Esophagus (tissue), 2 donors: Measurements from ENCODE around the gene SAP30L. TPM values are rescaled to one million over a fixed set of nuclear protein-coding genes. Genes with fewer than 3 reads are reported as not detected.

ENCODE experiments used
- H3K27ac ChIP-seq, 2 donors: one replicate each; pipeline ENCODE4 v1.5.1; 2013; ENCODE audit warnings: low read depth in 2 of 2, mild to moderate bottlenecking in 2 of 2, inconsistent platforms in 1 of 2, low read length in 1 of 2, moderate library complexity in 1 of 2
- H3K27me3 ChIP-seq, 2 donors: one replicate each; pipeline ENCODE4 v1.6.1; 2013; ENCODE audit warnings: low read length in 2 of 2, control low read depth in 1 of 2, mild to moderate bottlenecking in 1 of 2; ENCODE audit not compliant: insufficient read depth in 2 of 2, control insufficient read depth in 1 of 2
- H3K36me3 ChIP-seq, 2 donors: one replicate each; pipeline ENCODE4 v1.6.1; 2013; ENCODE audit warnings: low read length in 1 of 2; ENCODE audit not compliant: control insufficient read depth in 2 of 2, insufficient read depth in 2 of 2
- H3K4me1 ChIP-seq, 2 donors: one replicate each; pipeline ENCODE4 v1.6.1; 2013; ENCODE audit warnings: low read length in 1 of 2; ENCODE audit not compliant: control insufficient read depth in 2 of 2, insufficient read depth in 2 of 2
- H3K4me3 ChIP-seq, 2 donors: one replicate each; pipeline ENCODE4 v1.5.1; 2013; ENCODE audit warnings: low read length in 2 of 2, mild to moderate bottlenecking in 2 of 2, low read depth in 1 of 2, moderate library complexity in 1 of 2
- H3K9me3 ChIP-seq, 2 donors: one replicate each; pipeline ENCODE4 v1.6.1; 2013; ENCODE audit warnings: mild to moderate bottlenecking in 2 of 2, low read depth in 1 of 2, low read length in 1 of 2, moderate library complexity in 1 of 2; ENCODE audit not compliant: control insufficient read depth in 2 of 2, insufficient read depth in 1 of 2
- WGBS, 2 donors: extraction: QIAGEN DNeasy Blood & Tissue Kit; methylation state at CpG; one replicate each; pipeline ENCODE4 v1.1.7; 2013; 5-methylcytosine and 5-hydroxymethylcytosine counted together
- polyA plus RNA-seq, 2 donors: library from polyadenylated mRNA; stranded (reverse); fragments of 200-250 nt; gene quantifications; one replicate each; pipeline ENCODE4 v1.2.3, GENCODE V29; 2013
- donor health status: healthy with polysubstance abuse.
- donor health status: Bipolar disorder and iron deficiency.

SAP30L gene
- polyA plus RNA-seq, 2 donors: 11.8 to 16.3 TPM

- Histone ChIP-seq H3K27ac (no peak overlapping the region), H3K9me3 (no peaks in the 10 kb centered on the region), H3K4me3 (no peak overlapping the region), H3K4me1 (no peaks in the 10 kb centered on the region), H3K27me3 (no peaks in the 10 kb centered on the region), H3K36me3 (no peaks in the 10 kb centered on the region)
- 57 to 67% methylated on average over 1 of the region's 1 CpG for WGBS, 2 donors
Measured at GRCh38 chr5:154498591-154498990, 52.8 kb downstream of the SAP30L start.

- 80 to 93% methylated on average over 2 of the region's 2 CpGs for WGBS, 2 donors
- Histone ChIP-seq H3K4me1 (no peaks in the 10 kb centered on the region), H3K27me3 (no peaks in the 10 kb centered on the region), H3K36me3 (no peaks in the 10 kb centered on the region), H3K4me3 (no peak overlapping the region), H3K27ac (no peak overlapping the region), H3K9me3 (no peaks in the 10 kb centered on the region)
Measured at GRCh38 chr5:154498994-154499393, 53.2 kb downstream of the SAP30L start.

- H3K4me1 ChIP-seq: no peaks in the 10 kb centered on the region
- no peaks in the 10 kb centered on the region for H3K36me3 ChIP-seq
- no peak overlapping the region for H3K27ac ChIP-seq
- WGBS, 2 donors: 37 to 46% methylated on average over 2 of the region's 2 CpGs
- H3K27me3 ChIP-seq: no peaks in the 10 kb centered on the region
- H3K4me3 ChIP-seq: no peak overlapping the region
- no peaks in the 10 kb centered on the region for H3K9me3 ChIP-seq
Measured at GRCh38 chr5:154501566-154501965, 55.8 kb downstream of the SAP30L start.

GRCh38 chr5:154502180-154502579, 56.4 kb downstream of the SAP30L start:
- no peaks in the 10 kb centered on the region for H3K9me3 ChIP-seq
- no peaks in the 10 kb centered on the region for H3K4me1 ChIP-seq
- WGBS, 2 donors: 85 to 87% methylated on average over 1 of the region's 1 CpG
- H3K4me3 ChIP-seq: no peak overlapping the region
- no peaks in the 10 kb centered on the region for H3K27me3 ChIP-seq
- H3K27ac ChIP-seq: no peak overlapping the region
- no peaks in the 10 kb centered on the region for H3K36me3 ChIP-seq

GRCh38 chr5:154503698-154504039, 57.9 kb downstream of the SAP30L start:
- 94 to 100% methylated on average over 2 of the region's 2 CpGs for WGBS, 2 donors
- no peak overlapping the region for H3K27ac ChIP-seq

GRCh38 chr5:154505567-154505966, 59.8 kb downstream of the SAP30L start:
- H3K27me3 ChIP-seq: no peaks in the 10 kb centered on the region
- no peak overlapping the region for H3K27ac ChIP-seq
- no peaks in the 10 kb centered on the region for H3K36me3 ChIP-seq
- no peak overlapping the region for H3K4me3 ChIP-seq
- WGBS, 2 donors: 64 to 67% methylated on average over 10 of the region's 10 CpGs
- H3K9me3 ChIP-seq: no peaks in the 10 kb centered on the region
- no peaks in the 10 kb centered on the region for H3K4me1 ChIP-seq

More at GRCh38 chr5:154503698-154504039, 57.9 kb downstream of the SAP30L start:
- no peaks in the 10 kb centered on the region for H3K9me3 ChIP-seq
- no peaks in the 10 kb centered on the region for H3K36me3 ChIP-seq
- no peaks in the 10 kb centered on the region for H3K4me1 ChIP-seq
- no peaks in the 10 kb centered on the region for H3K27me3 ChIP-seq
- no peak overlapping the region for H3K4me3 ChIP-seq

GRCh38 chr5:154506049-154506715, 60.4 kb downstream of the SAP30L start:
- no peaks in the 10 kb centered on the region for H3K4me1 ChIP-seq
- H3K27ac ChIP-seq: no peak overlapping the region
- H3K27me3 ChIP-seq: no peaks in the 10 kb centered on the region
- H3K4me3 ChIP-seq: no peak overlapping the region
- 87% methylated on average over 8 of the region's 8 CpGs for WGBS, 2 donors
- no peaks in the 10 kb centered on the region for H3K36me3 ChIP-seq
- H3K9me3 ChIP-seq: no peaks in the 10 kb centered on the region

- no peak overlapping the region for H3K27ac ChIP-seq
- H3K36me3 ChIP-seq: no peaks in the 10 kb centered on the region
- no peaks in the 10 kb centered on the region for H3K4me1 ChIP-seq
- H3K4me3 ChIP-seq: no peak overlapping the region
- H3K27me3 ChIP-seq: no peaks in the 10 kb centered on the region
- 81 to 84% methylated on average over 11 of the region's 11 CpGs for WGBS, 2 donors
- H3K9me3 ChIP-seq: no peaks in the 10 kb centered on the region
Measured at GRCh38 chr5:154506716-154507080, 60.9 kb downstream of the SAP30L start.

GRCh38 chr5:154508114-154508513, 62.3 kb downstream of the SAP30L start:
- Histone ChIP-seq H3K27me3 (no peaks in the 10 kb centered on the region), H3K4me1 (no peaks in the 10 kb centered on the region), H3K36me3 (no peaks in the 10 kb centered on the region), H3K27ac (no peak overlapping the region), H3K9me3 (no peaks in the 10 kb centered on the region), H3K4me3 (no peak overlapping the region)
- WGBS, 2 donors: 84 to 91% methylated on average over 2 of the region's 2 CpGs

- Histone ChIP-seq H3K4me1 (no peaks in the 10 kb centered on the region), H3K4me3 (no peak overlapping the region), H3K9me3 (no peaks in the 10 kb centered on the region), H3K27me3 (no peaks in the 10 kb centered on the region), H3K36me3 (no peaks in the 10 kb centered on the region), H3K27ac (no peak overlapping the region)
- WGBS, 2 donors: 60 to 61% methylated on average over 5 of the region's 5 CpGs
Measured at GRCh38 chr5:154509784-154510555, 64.2 kb downstream of the SAP30L start.
